Bronchial epithelial cell (primary cell): Measurements from ENCODE around the gene RALA. TPM values are rescaled to one million over a fixed set of nuclear protein-coding genes. Genes with fewer than 3 reads are reported as not detected.

Experiments
- DNase-seq: peaks from one replicate; pipeline ENCODE4 v3.0.0-alpha.2; 2010; ENCODE audit warnings: low read depth
- FAIRE-seq: peaks from 2 replicates; lab custom pipeline; 2011; peaks lifted over from hg19 to GRCh38; lab: Jason Lieb, UNC
- H3K27me3 ChIP-seq: 2 replicates; pipeline ENCODE4 v1.5.1; 2011; ENCODE audit warnings: low read length; ENCODE audit not compliant: control insufficient read depth, insufficient read depth
- H3K36me3 ChIP-seq: 2 replicates; pipeline ENCODE4 v1.5.1; 2011; ENCODE audit warnings: low read length; ENCODE audit not compliant: control insufficient read depth, insufficient read depth
- H3K4me3 ChIP-seq: 2 replicates; pipeline ENCODE4 v1.5.1; 2011; ENCODE audit warnings: mild to moderate bottlenecking, low read depth, low read length, control low read depth
- CTCF ChIP-seq: IDR thresholded peaks from 2 replicates; pipeline ENCODE4 v1.5.1; 2011; ENCODE audit warnings: mild to moderate bottlenecking, moderate library complexity, low read length, control low read depth, inconsistent platforms; ENCODE audit not compliant: insufficient read depth, severe bottlenecking
- total RNA-seq: library from RNA; depleted of rRNA; stranded (reverse); fragments of >200 nt; gene quantifications from 2 replicates; pipeline ENCODE4 v1.2.1, GENCODE V29; 2014

The RALA gene
- total RNA-seq, 1 donor from 2014 or later: 15.3 TPM

GRCh38 chr7:39607865-39608264 is 15.5 kb upstream of the RALA start:
- Histone ChIP-seq H3K27me3 (no peaks in the 10 kb centered on the region), H3K4me3 (no peak overlapping the region), H3K36me3 (no peaks in the 10 kb centered on the region)
- FAIRE-seq (no peak), DNase-seq (no peak)
- no peak for TF ChIP-seq CTCF

GRCh38 chr7:39608278-39608677 is 15.1 kb upstream of the RALA start:
- DNase-seq: no peak
- H3K27me3 ChIP-seq: no peaks in the 10 kb centered on the region
- no peak for TF ChIP-seq CTCF
- no peak for FAIRE-seq
- H3K4me3 ChIP-seq: no peak overlapping the region
- H3K36me3 ChIP-seq: no peaks in the 10 kb centered on the region

- DNase-seq (peak; percentile 82), FAIRE-seq (no peak)
- Histone ChIP-seq H3K27me3 (no peaks in the 10 kb centered on the region), H3K4me3 (peak overlapping the region; percentile 36), H3K36me3 (no peaks in the 10 kb centered on the region)
- TF ChIP-seq CTCF: no peak
These were observed 14.0 kb upstream of the RALA start for GRCh38 chr7:39609113-39609934.

- FAIRE-seq: no peak
- peak overlapping the region; percentile 36 for H3K4me3 ChIP-seq
- no peak for DNase-seq
- H3K27me3 ChIP-seq: no peaks in the 10 kb centered on the region
- H3K36me3 ChIP-seq: no peaks in the 10 kb centered on the region
- no peak for TF ChIP-seq CTCF
These were observed 13.5 kb upstream of the RALA start for GRCh38 chr7:39609935-39610263.

GRCh38 chr7:39613577-39613976 is 9.8 kb upstream of the RALA start:
- Histone ChIP-seq H3K4me3 (no peak overlapping the region), H3K27me3 (no peaks in the 10 kb centered on the region), H3K36me3 (no peaks in the 10 kb centered on the region)
- no peak for TF ChIP-seq CTCF
- peak; percentile 66 for DNase-seq
- no peak for FAIRE-seq

- H3K4me3 ChIP-seq: no peak overlapping the region
- H3K36me3 ChIP-seq: no peaks in the 10 kb centered on the region
- DNase-seq (no peak), FAIRE-seq (no peak)
- H3K27me3 ChIP-seq: no peaks in the 10 kb centered on the region
- TF ChIP-seq CTCF: no peak
These were observed 9.1 kb upstream of the RALA start for GRCh38 chr7:39614299-39614698.
